H1 (cell line): ENCODE data around the gene DNAJC24. TPM values are rescaled to one million over a fixed set of nuclear protein-coding genes. Genes with fewer than 3 reads are reported as not detected.

ENCODE experiments used
- CTCF ChIA-PET: fragments of 300-600 bp; sonication (Branson Sonifier 250); formaldehyde crosslinking; loops from one replicate; lab custom pipeline; 2021; ENCODE audit not compliant: partially characterized antibody; lab: Charles Lee
- POLR2A ChIA-PET: fragments of 300-600 bp; sonication (Branson Sonifier 250); formaldehyde crosslinking; loops from one replicate; lab custom pipeline; 2021; ENCODE audit warnings: inconsistent platforms; ENCODE audit not compliant: partially characterized antibody; lab: Charles Lee
- DNase-seq, 2 experiments: peaks; one replicate each; pipeline versions ENCODE4 v3.0.0 to v3.0.0-alpha.2; 2010 to 2022; ENCODE audit warnings: low spot score in 2 of 2, low read depth in 1 of 2, mixed read lengths in 1 of 2
- FAIRE-seq: peaks from 2 replicates; lab custom pipeline; 2011; peaks lifted over from hg19 to GRCh38; lab: Jason Lieb, UNC
- H2AFZ ChIP-seq: 2 replicates; pipeline ENCODE4 v1.8.1; 2012; ENCODE audit warnings: low read length, inconsistent platforms
- H2AK5ac ChIP-seq: 2 replicates; pipeline ENCODE4 v1.6.1; 2013; ENCODE audit warnings: low read depth, low read length
- H2BK120ac ChIP-seq: replicated peaks from 2 replicates; pipeline ENCODE3; 2013; ENCODE audit warnings: low read depth, low read length, inconsistent platforms
- H2BK12ac ChIP-seq: 2 replicates; pipeline ENCODE4 v1.6.1; 2013; ENCODE audit warnings: low read depth, low read length
- H2BK15ac ChIP-seq: 2 replicates; pipeline ENCODE4 v1.6.1; 2013; ENCODE audit warnings: low read length
- H2BK20ac ChIP-seq: 2 replicates; pipeline ENCODE4 v1.6.1; 2013; ENCODE audit warnings: low read length
- H2BK5ac ChIP-seq: 2 replicates; pipeline ENCODE4 v1.6.1; 2013; ENCODE audit warnings: low read depth, low read length
- H3K14ac ChIP-seq: 2 replicates; pipeline ENCODE4 v1.6.1; 2013; ENCODE audit warnings: inconsistent platforms; ENCODE audit not compliant: insufficient read length
- H3K18ac ChIP-seq: 2 replicates; pipeline ENCODE4 v1.6.1; 2013; ENCODE audit warnings: low read length; ENCODE audit errors: extremely low read depth
- H3K23ac ChIP-seq: 2 replicates; pipeline ENCODE4 v1.6.1; 2013; ENCODE audit warnings: inconsistent platforms; ENCODE audit not compliant: insufficient read length
- H3K23me2 ChIP-seq: 2 replicates; pipeline ENCODE4 v1.6.1; 2013; ENCODE audit warnings: low read depth, low read length
- H3K27ac ChIP-seq: 2 replicates; pipeline ENCODE4 v1.6.1; 2011; ENCODE audit warnings: low read depth, low read length, inconsistent platforms
- H3K27me3 ChIP-seq, 4 experiments: replicated peaks in 1 of 4; 1 replicate in 1 of 4; 2 replicates in 3 of 4; pipeline versions ENCODE4 v1.6.1 to v1.8.1; 2011 to 2013; ENCODE audit warnings: low read length in 3 of 4, mild to moderate bottlenecking in 3 of 4, inconsistent platforms in 2 of 4, mixed read lengths in 2 of 4, moderate library complexity in 1 of 4; ENCODE audit not compliant: control insufficient read depth in 3 of 4, insufficient read depth in 3 of 4; ENCODE audit errors: extremely low read depth in 1 of 4
- H3K36me3 ChIP-seq, 4 experiments: 2 replicates each; pipeline versions ENCODE4 v1.6.1 to v1.8.1; 2011 to 2013; ENCODE audit warnings: mild to moderate bottlenecking in 4 of 4, low read length in 3 of 4, moderate library complexity in 2 of 4, control low read depth in 1 of 4, inconsistent platforms in 1 of 4; ENCODE audit not compliant: insufficient read depth in 4 of 4, control insufficient read depth in 2 of 4
- H3K4ac ChIP-seq: replicated peaks from 2 replicates; pipeline ENCODE3; 2013; ENCODE audit warnings: low read length, low read depth, mixed read lengths, inconsistent platforms; ENCODE audit not compliant: insufficient read length
- H3K4me1 ChIP-seq, 4 experiments: replicated peaks in 1 of 4; 1 replicate in 1 of 4; 2 replicates in 3 of 4; pipeline versions ENCODE4 v1.6.1 to v1.8.1; 2011 to 2013; ENCODE audit warnings: low read length in 3 of 4, inconsistent platforms in 2 of 4, mixed read lengths in 1 of 4; ENCODE audit not compliant: insufficient read depth in 4 of 4, control insufficient read depth in 3 of 4
- H3K4me2 ChIP-seq, 2 experiments: 2 replicates each; pipeline versions ENCODE4 v1.6.1 to v1.8.1; 2011 to 2013; ENCODE audit warnings: low read depth in 2 of 2, low read length in 2 of 2, control low read depth in 1 of 2, inconsistent platforms in 1 of 2, mild to moderate bottlenecking in 1 of 2; ENCODE audit not compliant: insufficient read depth in 1 of 2
- H3K4me3 ChIP-seq, 4 experiments: fragments of 200-600, 300-600 bp in 1 of 4; sonication (generic), shearing (Covaris generic), sonication (Bioruptor Twin) in 1 of 4; 2 replicates each; pipeline versions ENCODE4 v1.5.1 to v1.8.1; 2011 to 2016; ENCODE audit warnings: low read length in 4 of 4, low read depth in 3 of 4, control low read depth in 2 of 4, inconsistent platforms in 2 of 4, mild to moderate bottlenecking in 2 of 4, mixed read lengths in 1 of 4, moderate library complexity in 1 of 4; ENCODE audit not compliant: insufficient read depth in 2 of 4; ENCODE audit errors: extremely low read depth in 1 of 4
- H3K56ac ChIP-seq: replicated peaks from 2 replicates; pipeline ENCODE3; 2013; ENCODE audit warnings: low read depth, mild to moderate bottlenecking, mixed read lengths, low read length, inconsistent platforms; ENCODE audit not compliant: insufficient read length
- H3K79me1 ChIP-seq: 2 replicates; pipeline ENCODE4 v1.6.1; 2013; ENCODE audit warnings: low read depth, low read length, control low read depth
- H3K79me2 ChIP-seq, 2 experiments: 2 replicates each; pipeline versions ENCODE4 v1.6.1 to v1.8.1; 2012 to 2013; ENCODE audit warnings: low read length in 2 of 2, mild to moderate bottlenecking in 2 of 2, inconsistent platforms in 1 of 2; ENCODE audit not compliant: insufficient read depth in 2 of 2, control insufficient read depth in 1 of 2
- H3K9ac ChIP-seq, 4 experiments: replicated peaks in 1 of 4; 1 replicate in 1 of 4; 2 replicates in 3 of 4; pipeline versions ENCODE4 v1.6.1 to v1.8.1; 2011 to 2013; ENCODE audit warnings: low read depth in 3 of 4, low read length in 3 of 4, control low read depth in 2 of 4, mild to moderate bottlenecking in 2 of 4, moderate library complexity in 2 of 4, inconsistent platforms in 1 of 4; ENCODE audit errors: extremely low read depth in 1 of 4
- H3K9me3 ChIP-seq, 2 experiments: 2 replicates each; pipeline versions ENCODE4 v1.6.1 to v1.8.1; 2012 to 2013; ENCODE audit warnings: mild to moderate bottlenecking in 2 of 2, moderate library complexity in 2 of 2, control low read depth in 1 of 2, inconsistent platforms in 1 of 2, low read depth in 1 of 2, low read length in 1 of 2, mixed read lengths in 1 of 2; ENCODE audit not compliant: insufficient read depth in 2 of 2
- H4K20me1 ChIP-seq, 2 experiments: replicated peaks in 1 of 2; 2 replicates each; pipeline versions ENCODE3 to v1.8.1; 2011 to 2013; ENCODE audit warnings: inconsistent platforms in 2 of 2, low read length in 2 of 2, mild to moderate bottlenecking in 1 of 2; ENCODE audit not compliant: insufficient read depth in 2 of 2, control insufficient read depth in 1 of 2
- H4K5ac ChIP-seq: 2 replicates; pipeline ENCODE4 v1.6.1; 2013; ENCODE audit warnings: low read length, low read depth, mixed read lengths, inconsistent platforms; ENCODE audit not compliant: insufficient read length
- H4K8ac ChIP-seq: 2 replicates; pipeline ENCODE4 v1.8.0; 2013; ENCODE audit warnings: mild to moderate bottlenecking, moderate library complexity, low read length, inconsistent platforms; ENCODE audit not compliant: insufficient read depth; ENCODE audit errors: extremely low read depth
- H4K91ac ChIP-seq: replicated peaks from 2 replicates; pipeline ENCODE3; 2013; ENCODE audit warnings: low read length, mixed read lengths, inconsistent platforms; ENCODE audit not compliant: insufficient read length
- CEBPB ChIP-seq: IDR thresholded peaks from 2 replicates; pipeline ENCODE4 v1.6.1; 2012; ENCODE audit warnings: low read depth, low read length
- TAF7 ChIP-seq: optimal IDR thresholded peaks from 2 replicates; pipeline ENCODE3; 2011; ENCODE audit warnings: low read depth, mild to moderate bottlenecking, inconsistent platforms, low read length, moderate library complexity, borderline replicate concordance
- polyA plus RNA-seq, 7 experiments: library from polyadenylated mRNA; depleted of rRNA in 3 of 7; stranded (reverse) in 5 of 7; unstranded in 2 of 7; fragments of >200 nt in 5 of 7; fragments of 200-250 nt in 2 of 7; gene quantifications; 1 replicate in 5 of 7; 2 replicates in 1 of 7; 4 replicates in 1 of 7; pipeline versions ENCODE4 v1.2.1 to v1.2.3, GENCODE V29; 2011 to 2013; ENCODE audit warnings: missing spikeins in 2 of 7, mixed read lengths in 2 of 7
- total RNA-seq: library from RNA; stranded (reverse); fragmentation: NEBNext Ultra II Directional; extraction: Animal tissue kit (Norgen Biotek cat#: 25700); gene quantifications from 2 replicates; pipeline ENCODE4 v1.2.1, GENCODE V29; 2021

DNAJC24 gene
- total and polyA plus RNA-seq, 2 of the 8 experiments (the other 6 are each of a cell fraction or from before 2014, with no cell fraction given): 7.2 to 21.1 TPM

DNA sequence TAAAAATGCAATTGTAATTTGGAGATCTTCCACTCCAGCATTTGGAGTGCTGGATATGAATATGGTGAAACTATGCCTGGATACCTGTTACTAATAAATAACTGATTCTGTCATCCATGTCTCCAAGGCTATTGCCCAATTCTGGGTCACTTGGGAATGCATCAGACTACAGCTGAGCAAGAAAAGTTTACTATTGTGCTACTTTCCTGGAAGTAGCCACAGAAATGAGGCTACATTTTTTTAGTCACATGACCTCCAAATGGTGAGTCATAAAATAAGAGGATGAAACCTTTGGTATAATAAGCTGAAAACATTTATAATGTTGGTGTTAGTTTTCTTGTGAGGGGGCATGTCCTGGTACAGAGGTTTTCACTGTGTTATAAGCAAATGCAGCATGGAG lies 44.5 kb upstream of the DNAJC24 start:
- no peak overlapping the region for H4K5ac ChIP-seq
- no peak overlapping the region for H4K8ac ChIP-seq
- H2BK20ac ChIP-seq: no peak overlapping the region
- no peak overlapping the region for H3K18ac ChIP-seq
- H3K14ac ChIP-seq: no peak overlapping the region
- no peak overlapping the region for H3K27ac ChIP-seq
- CTCF ChIA-PET: interaction anchor here (1.0 kb wide), 1 partner anchor 39 kb away, joined by 3 read pairs; no protein-coding TSS in a partner anchor
- no peaks in the 10 kb centered on the region for H3K79me1 ChIP-seq
- H3K4ac ChIP-seq: no peak overlapping the region
- H3K9me3 ChIP-seq: no peaks in the 10 kb centered on the region
- H3K4me2 ChIP-seq: no peak overlapping the region
- no peak overlapping the region for H3K23ac ChIP-seq
- no peaks in the 10 kb centered on the region for H3K79me2 ChIP-seq
- H3K56ac ChIP-seq: no peak overlapping the region
- no peaks in the 10 kb centered on the region for H3K27me3 ChIP-seq
- no peak overlapping the region for H3K4me3 ChIP-seq
- H3K9ac ChIP-seq: no peak overlapping the region
- H3K4me1 ChIP-seq: no peaks in the 10 kb centered on the region
- DNase-seq (no peak), FAIRE-seq (no peak)
- no peaks in the 10 kb centered on the region for H3K36me3 ChIP-seq
- no peaks in the 10 kb centered on the region for H3K23me2 ChIP-seq
- no peak overlapping the region for H2BK12ac ChIP-seq
- no peak overlapping the region for H2AFZ ChIP-seq
- POLR2A ChIA-PET: no interaction called here
- no peaks in the 10 kb centered on the region for H4K20me1 ChIP-seq
- H4K91ac ChIP-seq: no peak overlapping the region
- no peak overlapping the region for H2BK5ac ChIP-seq
- TF ChIP-seq CEBPB: peak; percentile 47; the same call in 1 of the 2 replicates
- no peak for TF ChIP-seq TAF7
- H2AK5ac ChIP-seq: no peak overlapping the region
- no peak overlapping the region for H2BK15ac ChIP-seq
- no peak overlapping the region for H2BK120ac ChIP-seq
